HepG2 (cell line): ENCODE data around the gene UTS2R. TPM values are rescaled to one million over a fixed set of nuclear protein-coding genes. Genes with fewer than 3 reads are reported as not detected.

ENCODE experiments used
- BRCA1 ChIP-seq: sonication (generic); formaldehyde crosslinking; IDR thresholded peaks from 2 replicates; pipeline ENCODE4 v1.4.0; 2020; ENCODE audit warnings: missing genetic modification reagents
- ETV6 ChIP-seq: sonication (generic); formaldehyde crosslinking; conservative IDR thresholded peaks from 2 replicates; pipeline ENCODE4 v1.4.0; 2020; ENCODE audit warnings: missing genetic modification reagents
- GATAD2A ChIP-seq: IDR thresholded peaks from 2 replicates; pipeline ENCODE4 v1.6.1; 2016
- HNRNPL ChIP-seq: fragments of 200-400 bp; formaldehyde crosslinking; IDR thresholded peaks from 2 replicates; pipeline ENCODE4 v1.6.1; 2017; ENCODE audit warnings: mild to moderate bottlenecking, low read depth, low read length
- HNRNPUL1 ChIP-seq: fragments of 200-400 bp; formaldehyde crosslinking; IDR thresholded peaks from 2 replicates; pipeline ENCODE4 v1.6.1; 2017; ENCODE audit warnings: low read depth, mild to moderate bottlenecking, low read length, moderate library complexity
- MYC ChIP-seq: sonication (generic); formaldehyde crosslinking; IDR thresholded peaks from 2 replicates; pipeline ENCODE4 v1.9.0; 2021; ENCODE audit warnings: missing genetic modification reagents, borderline replicate concordance
- NCOA5 ChIP-seq: sonication (generic); formaldehyde crosslinking; IDR thresholded peaks from 2 replicates; pipeline ENCODE4 v1.4.0; 2020; ENCODE audit warnings: missing genetic modification reagents
- RFXANK ChIP-seq: IDR thresholded peaks from 2 replicates; pipeline ENCODE4 v1.6.1; 2016
- SUZ12 ChIP-seq: fragments of 150-350 bp; IDR thresholded peaks from 2 replicates; pipeline ENCODE4 v1.6.1; 2014; ENCODE audit warnings: low read depth, low read length
- ZBTB33 ChIP-seq: sonication (generic); formaldehyde crosslinking; IDR thresholded peaks from 2 replicates; pipeline ENCODE4 v1.4.0; 2020; ENCODE audit warnings: missing genetic modification reagents
- ZNF460 ChIP-seq: sonication (generic); formaldehyde crosslinking; IDR thresholded peaks from 2 replicates; pipeline ENCODE4 v1.5.1; 2020; ENCODE audit warnings: missing genetic modification reagents, mild to moderate bottlenecking, borderline replicate concordance
- ZSCAN21 ChIP-seq: sonication (generic); formaldehyde crosslinking; IDR thresholded peaks from 2 replicates; pipeline ENCODE4 v1.8.0; 2022; ENCODE audit warnings: mild to moderate bottlenecking, missing genetic modification reagents, moderate library complexity, borderline replicate concordance
- polyA plus RNA-seq, 8 experiments: library from polyadenylated mRNA; depleted of rRNA in 3 of 8; stranded (reverse) in 7 of 8; unstranded in 1 of 8; fragments of >200 nt; fragmentation: Illumina TruSeq in 4 of 8; extraction: Trizol in 4 of 8; gene quantifications; 2 replicates each; pipeline versions ENCODE4 v1.2.1 to v1.2.3, GENCODE V29; 2011 to 2016; ENCODE audit warnings: low read depth in 4 of 8, missing spikeins in 1 of 8, mixed read lengths in 1 of 8; ENCODE audit not compliant: insufficient read depth in 1 of 8
- total RNA-seq, 5 experiments: library from RNA; depleted of rRNA; stranded (reverse); fragments of >200 nt; fragmentation: Illumina TruSeq; extraction: Trizol; gene quantifications; 2 replicates each; pipeline ENCODE4 v1.2.3, GENCODE V29; 2016; ENCODE audit warnings: low read depth in 1 of 5
- TF ChIP-seq, protein P1 (sequence below): IDR thresholded peaks from 2 replicates; pipeline ENCODE4 v1.4.0; 2020; ENCODE audit warnings: mild to moderate bottlenecking, missing genetic modification reagents

Gene UTS2R
- total and polyA plus RNA-seq, 2 of the 13 experiments (the other 11 are each of a cell fraction or from before 2014, with no cell fraction given): 0.13 to 0.15 TPM

GRCh38 chr17:82331345-82331939, 40.1 kb upstream of the UTS2R start (continued):
- TF ChIP-seq HNRNPL: peak; percentile 50; the same call in 1 of the 2 replicates
- no peak for TF ChIP-seq BRCA1
- TF ChIP-seq MYC (CRISPR knock-in tag): 0 out of 2 replicates have a peak, but pooled peaks have one; percentile 14
- peak; percentile 34; the same call in 1 of the 2 replicates for TF ChIP-seq ZNF460 (CRISPR knock-in tag)
- TF ChIP-seq HNRNPUL1: no peak
- no peak for TF ChIP-seq ZSCAN21 (CRISPR knock-in tag)
- TF ChIP-seq SUZ12: no peak
- TF ChIP-seq, protein P1, sequence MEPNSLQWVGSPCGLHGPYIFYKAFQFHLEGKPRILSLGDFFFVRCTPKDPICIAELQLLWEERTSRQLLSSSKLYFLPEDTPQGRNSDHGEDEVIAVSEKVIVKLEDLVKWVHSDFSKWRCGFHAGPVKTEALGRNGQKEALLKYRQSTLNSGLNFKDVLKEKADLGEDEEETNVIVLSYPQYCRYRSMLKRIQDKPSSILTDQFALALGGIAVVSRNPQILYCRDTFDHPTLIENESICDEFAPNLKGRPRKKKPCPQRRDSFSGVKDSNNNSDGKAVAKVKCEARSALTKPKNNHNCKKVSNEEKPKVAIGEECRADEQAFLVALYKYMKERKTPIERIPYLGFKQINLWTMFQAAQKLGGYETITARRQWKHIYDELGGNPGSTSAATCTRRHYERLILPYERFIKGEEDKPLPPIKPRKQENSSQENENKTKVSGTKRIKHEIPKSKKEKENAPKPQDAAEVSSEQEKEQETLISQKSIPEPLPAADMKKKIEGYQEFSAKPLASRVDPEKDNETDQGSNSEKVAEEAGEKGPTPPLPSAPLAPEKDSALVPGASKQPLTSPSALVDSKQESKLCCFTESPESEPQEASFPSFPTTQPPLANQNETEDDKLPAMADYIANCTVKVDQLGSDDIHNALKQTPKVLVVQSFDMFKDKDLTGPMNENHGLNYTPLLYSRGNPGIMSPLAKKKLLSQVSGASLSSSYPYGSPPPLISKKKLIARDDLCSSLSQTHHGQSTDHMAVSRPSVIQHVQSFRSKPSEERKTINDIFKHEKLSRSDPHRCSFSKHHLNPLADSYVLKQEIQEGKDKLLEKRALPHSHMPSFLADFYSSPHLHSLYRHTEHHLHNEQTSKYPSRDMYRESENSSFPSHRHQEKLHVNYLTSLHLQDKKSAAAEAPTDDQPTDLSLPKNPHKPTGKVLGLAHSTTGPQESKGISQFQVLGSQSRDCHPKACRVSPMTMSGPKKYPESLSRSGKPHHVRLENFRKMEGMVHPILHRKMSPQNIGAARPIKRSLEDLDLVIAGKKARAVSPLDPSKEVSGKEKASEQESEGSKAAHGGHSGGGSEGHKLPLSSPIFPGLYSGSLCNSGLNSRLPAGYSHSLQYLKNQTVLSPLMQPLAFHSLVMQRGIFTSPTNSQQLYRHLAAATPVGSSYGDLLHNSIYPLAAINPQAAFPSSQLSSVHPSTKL (CRISPR knock-in tag): no peak
- no peak for TF ChIP-seq GATAD2A (CRISPR knock-in tag)
- TF ChIP-seq ETV6 (CRISPR knock-in tag): no peak
- TF ChIP-seq ZBTB33 (CRISPR knock-in tag): no peak
- TF ChIP-seq NCOA5 (CRISPR knock-in tag): no peak
- TF ChIP-seq RFXANK: no peak
